Heart left ventricle (tissue), 13 donors: Measurements from ENCODE around the gene JPH4.

Source experiments
- CTCF ChIP-seq, 12 donors: fragments of 200-600 bp; sonication (generic) in 4 of 12; IDR thresholded peaks; one replicate each; pipeline versions ENCODE4 v1.5.0 to v1.8.0; 2018 to 2022; ENCODE audit warnings: antibody characterized with exemption in 12 of 12, mild to moderate bottlenecking in 5 of 12
- POLR2A ChIP-seq, 2 donors: fragments of 450-650 bp; IDR thresholded peaks; one replicate each; pipeline ENCODE4 v1.6.1; 2017; ENCODE audit warnings: antibody characterized with exemption in 2 of 2, mild to moderate bottlenecking in 2 of 2, moderate library complexity in 2 of 2
- donor health status: ischemic (EF 13 %, LVEDD 7.1; RV severe dilation, severe dysfunction).
- donor health status: DM: no; HTN: yes; CAD: no.
- donor health status: DM: no; HTN: no; CAD: no.
- donor health status: ischemic (EF 25% LVEDD 6.9; RV normal size, moderate dysfunction).
- donor health status: ischemic (EF 25% LVEDD 5.7; RV mildly dilated, moderate dysfunction).
- donor health status: ischemic (EF 35%, LVEDD 5.7; RV mildly dilated, moderate dysfunction).
- donor health status: nonischemic (EF 11% LVEDD 7.7; RV severe dilation, severe dysfunction).
- donor health status: DM: yes; HTN: yes; CAD: no.
- donor health status: PGD.
- donor health status: ischemic (EF 29% LVEDD 5.4; RV normal size, mild dysfunction).
- donor health status: nonischemic (EF 23%, LVEDD 6.1; RV moderate dilation, normal function).

- TF ChIP-seq CTCF (IDR thresholded peaks at IDR 0.05) (no peak), POLR2A (IDR thresholded peaks at IDR 0.05) (no peak)
These were observed 48.1 kb downstream of the JPH4 start for GRCh38 chr14:23530375-23531055.
